ENCODE results near the gene IL17RC. TPM values are rescaled to one million over a fixed set of nuclear protein-coding genes. Genes with fewer than 3 reads are reported as not detected.

Gene IL17RC
- total and polyA plus RNA-seq, 12 donors = 18.6 to 62.3 (median 28.4) TPM

GRCh38 chr3:9901967-9902366, 14.9 kb upstream of the IL17RC start:
- DNase-seq (no peak), ATAC-seq (no peak)
- Histone ChIP-seq H3K4me1 (peaks cover 0 to 28% (median 10%) of the 10 kb centered on the region in 9 donors), H3K9me3 (no peaks in the 10 kb centered on the region), H3K27ac (no peak overlapping the region), H3K4me3 (no peak overlapping the region), H3K27me3 (no peaks in the 10 kb centered on the region), H3K36me3 (no peaks in the 10 kb centered on the region)
- no peak for TF ChIP-seq CTCF (IDR thresholded peaks at IDR 0.05)
- intact Hi-C loops (cut with DNase I) = no loop called here
- WGBS, 2 donors = 74 to 77% methylated on average over 5 of the region's 5 CpGs

GRCh38 chr3:9902372-9903237, 14.3 kb upstream of the IL17RC start, which contains the start of gene IL17RE:
Gene IL17RE, plus strand, starts transcription at chr3:9902848. Its CDS starts 85 bp downstream, at chr3:9902933.
- H3K9me3 ChIP-seq = no peaks in the 10 kb centered on the region
- peak within 1 kb of the TSS in 8 of 10 donors; percentile 25 to 77 (median 62) for H3K27ac ChIP-seq
- ATAC-seq = peak in 5 of 8 donors; percentile 32 to 45 (median 42)
- 59% methylated on average over 13 of the region's 13 CpGs for WGBS, 2 donors
- no peaks in the 10 kb centered on the region for H3K27me3 ChIP-seq
- H3K36me3 ChIP-seq = no peaks in the 10 kb centered on the region
- peak within 1 kb of the TSS in 8 of 10 donors; percentile 8 to 35 (median 24) for H3K4me3 ChIP-seq
- intact Hi-C loops (cut with DNase I) = no loop called here
- no peak for DNase-seq
- TF ChIP-seq CTCF (IDR thresholded peaks at IDR 0.05) = no peak
- peaks cover 0 to 28% (median 10%) of the 10 kb centered on the region in 9 donors for H3K4me1 ChIP-seq

DNA sequence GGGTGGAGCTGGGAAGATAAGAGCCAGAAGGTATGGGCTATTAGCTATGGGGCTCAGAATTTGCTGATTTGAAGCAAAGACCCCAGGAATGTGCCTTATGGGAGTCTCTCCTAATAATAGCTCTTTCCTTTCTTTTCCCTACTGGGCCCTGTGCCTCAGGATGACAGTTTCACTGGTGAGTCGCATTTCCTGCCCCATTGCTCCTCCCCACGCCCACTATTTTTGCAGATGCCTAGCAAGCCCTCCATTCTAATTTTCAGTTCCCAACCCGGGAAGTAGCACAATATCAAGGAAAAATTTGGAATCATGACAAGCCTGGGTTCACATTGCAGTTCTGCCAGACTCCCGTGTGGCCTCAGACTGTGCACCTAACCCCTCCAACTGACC, 13.7 kb upstream of the IL17RC start:
- WGBS, 2 donors = 38 to 51% methylated on average over 4 of the region's 4 CpGs
- DNase-seq = peak in 1 of 2 donors; percentile 45

More for the DNA sequence above, 13.7 kb upstream of the IL17RC start:
- Histone ChIP-seq H3K36me3 (no peaks in the 10 kb centered on the region), H3K27me3 (no peaks in the 10 kb centered on the region), H3K4me1 (peaks cover 0 to 24% (median 10%) of the 10 kb centered on the region in 9 donors), H3K27ac (peak overlapping the region in 8 of 10 donors; percentile 25 to 77 (median 62)), H3K9me3 (no peaks in the 10 kb centered on the region), H3K4me3 (peak overlapping the region in 7 of 10 donors; percentile 8 to 35 (median 27))
- ATAC-seq = peak in 7 of 8 donors; percentile 31 to 85 (median 60)
- intact Hi-C loops (cut with DNase I) = no loop called here
- no peak for TF ChIP-seq CTCF (IDR thresholded peaks at IDR 0.05)

Measured in heart right ventricle (tissue), 16 donors.